HG03460 (cell line): ENCODE measurements around the gene SLC25A2.
"Not testable (repeated sequence)": the region's sequence is repeated elsewhere in the genome, so short reads cannot be mapped to it uniquely, and the experiment has no call there.

Experiments used
- ATAC-seq: cut with Tn5 transposase; IDR thresholded peaks from one replicate; pipeline ENCODE4 v1.9.1; 2021; ENCODE audit not compliant: unreplicated experiment

Gene SLC25A2

GRCh38 chr5:141303756-141304155 is at the start of gene SLC25A2:
Gene SLC25A2 (minus strand): TSS chr5:141304049. CDS start chr5:141303865, 184 bp downstream.
- no peak for ATAC-seq

- no peak for ATAC-seq
Measured at GRCh38 chr5:141351591-141351990, 47.7 kb upstream of the SLC25A2 start.

GRCh38 chr5:141349917-141350619 is 46.2 kb upstream of the SLC25A2 start, which contains the start of gene PCDHGB1:
Gene PCDHGB1 (plus strand): TSS chr5:141350099. CDS start chr5:141350261, 162 bp downstream.
- no peak for ATAC-seq

GRCh38 chr5:141346017-141346416 is 42.2 kb upstream of the SLC25A2 start:
- ATAC-seq: not testable (repeated sequence)

GRCh38 chr5:141345327-141345726 is 41.5 kb upstream of the SLC25A2 start:
- no peak for ATAC-seq

- no peak for ATAC-seq
Measured at GRCh38 chr5:141343953-141344463, 40.2 kb upstream of the SLC25A2 start.

GRCh38 chr5:141343242-141343952 is 39.5 kb upstream of the SLC25A2 start, which contains the start of gene PCDHGA3:
Gene PCDHGA3 (plus strand): TSS chr5:141343829. CDS start chr5:141344034, 205 bp downstream.
- no peak for ATAC-seq

- ATAC-seq: no peak
Measured at GRCh38 chr5:141342773-141343172, 38.9 kb upstream of the SLC25A2 start.

GRCh38 chr5:141340781-141341354 is 37.0 kb upstream of the SLC25A2 start:
- not testable (repeated sequence) for ATAC-seq

- ATAC-seq: no peak
Measured at GRCh38 chr5:141338538-141339306, 34.9 kb upstream of the SLC25A2 start, which contains the start of gene PCDHGA2. Gene PCDHGA2 (plus strand): TSS chr5:141338760.

- ATAC-seq: not testable (repeated sequence)
Measured at GRCh38 chr5:141332571-141332970, 28.7 kb upstream of the SLC25A2 start.

- no peak for ATAC-seq
Measured at GRCh38 chr5:141330299-141331080, 26.6 kb upstream of the SLC25A2 start, which contains the start of gene PCDHGA1. Gene PCDHGA1 (plus strand): TSS chr5:141330514.

- ATAC-seq: no peak
Measured at GRCh38 chr5:141328231-141328630, 24.4 kb upstream of the SLC25A2 start.

GRCh38 chr5:141326088-141326854 is 22.4 kb upstream of the SLC25A2 start:
- ATAC-seq: peak; percentile 80

GRCh38 chr5:141322261-141322660 is 18.4 kb upstream of the SLC25A2 start:
- no peak for ATAC-seq

- ATAC-seq: peak; percentile 97
Measured at GRCh38 chr5:141320225-141321169, 16.6 kb upstream of the SLC25A2 start, which contains the start of gene TAF7. Gene TAF7 (minus strand): TSS chr5:141320784. CDS start chr5:141320044, 740 bp downstream.

- ATAC-seq: no peak
Measured at GRCh38 chr5:141319699-141320098, 15.8 kb upstream of the SLC25A2 start.

GRCh38 chr5:141319202-141319601 is 15.4 kb upstream of the SLC25A2 start:
- no peak for ATAC-seq
